Epidermal melanocyte (primary cell): ENCODE results near the gene TMCO5A.
"Not testable (repeated sequence)": the region's sequence is repeated elsewhere in the genome, so short reads cannot be mapped to it uniquely, and the experiment has no call there.

Experiments
- DNase-seq: peaks from one replicate; pipeline ENCODE4 v3.0.0; 2011; ENCODE audit warnings: low spot score; ENCODE audit not compliant: insufficient read length

Gene TMCO5A

DNA sequence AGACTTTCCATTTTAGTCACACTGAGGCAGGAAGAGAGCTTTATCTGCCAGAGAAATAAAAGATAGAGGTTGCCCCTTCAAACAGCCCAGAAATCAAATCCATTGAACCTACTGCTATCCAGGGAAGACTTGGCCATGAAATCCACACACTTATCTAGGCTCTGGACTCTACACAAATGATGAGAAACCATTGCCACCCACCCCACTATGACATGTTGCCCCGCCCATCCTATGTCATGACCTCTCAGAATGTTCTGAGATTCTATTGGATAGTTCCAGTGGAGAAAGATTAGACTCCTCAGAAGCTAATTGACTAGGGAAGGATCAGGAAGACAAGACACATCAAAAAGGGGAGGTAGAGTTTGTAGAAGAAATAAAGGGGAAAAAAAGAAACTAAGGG is at the start of gene TMCO5A:
Gene TMCO5A, plus strand, starts transcription at position 301 of the 400 bp plus-strand sequence. CDS start 1,684 bp downstream, outside the sequence.
- no peak for DNase-seq

DNA sequence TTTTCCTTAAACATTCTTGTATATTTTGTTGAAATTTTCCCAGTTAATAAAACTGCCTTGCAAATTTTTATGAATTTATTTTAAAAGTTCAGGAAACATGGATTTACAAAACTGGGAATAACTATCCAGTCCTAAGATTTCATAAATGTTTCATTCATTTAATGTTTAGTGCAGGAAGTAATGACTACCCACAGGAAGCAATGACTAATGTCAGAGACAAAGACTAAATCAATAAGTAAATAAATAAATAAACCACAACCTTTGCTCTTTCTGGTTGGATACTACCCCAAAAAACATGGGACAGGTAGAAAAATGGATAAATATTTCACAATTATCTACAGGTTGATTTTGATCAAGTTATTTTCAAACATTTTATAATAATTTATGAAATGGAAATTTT is 48.8 kb upstream of the TMCO5A start:
- DNase-seq: no peak

DNA sequence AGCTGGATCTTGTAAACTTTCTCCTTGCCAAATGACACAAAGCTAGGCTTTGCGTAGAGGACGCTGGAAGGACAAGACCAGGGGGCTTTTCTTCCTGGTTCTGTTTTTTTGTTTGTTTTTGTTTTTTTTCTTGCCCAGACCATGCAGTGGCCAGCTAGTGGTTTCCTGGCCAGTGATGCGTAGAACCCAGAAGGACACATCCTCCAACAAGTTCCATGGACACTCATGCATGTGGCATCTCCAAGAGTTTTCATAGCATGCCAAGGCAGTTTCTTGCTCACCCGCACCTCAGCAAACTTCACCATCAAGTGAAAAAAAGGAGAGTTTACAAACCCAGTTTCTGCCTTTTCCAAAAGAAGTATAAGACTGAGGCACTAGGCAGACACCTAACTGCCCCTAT is 46.1 kb upstream of the TMCO5A start:
- no peak for DNase-seq

DNA sequence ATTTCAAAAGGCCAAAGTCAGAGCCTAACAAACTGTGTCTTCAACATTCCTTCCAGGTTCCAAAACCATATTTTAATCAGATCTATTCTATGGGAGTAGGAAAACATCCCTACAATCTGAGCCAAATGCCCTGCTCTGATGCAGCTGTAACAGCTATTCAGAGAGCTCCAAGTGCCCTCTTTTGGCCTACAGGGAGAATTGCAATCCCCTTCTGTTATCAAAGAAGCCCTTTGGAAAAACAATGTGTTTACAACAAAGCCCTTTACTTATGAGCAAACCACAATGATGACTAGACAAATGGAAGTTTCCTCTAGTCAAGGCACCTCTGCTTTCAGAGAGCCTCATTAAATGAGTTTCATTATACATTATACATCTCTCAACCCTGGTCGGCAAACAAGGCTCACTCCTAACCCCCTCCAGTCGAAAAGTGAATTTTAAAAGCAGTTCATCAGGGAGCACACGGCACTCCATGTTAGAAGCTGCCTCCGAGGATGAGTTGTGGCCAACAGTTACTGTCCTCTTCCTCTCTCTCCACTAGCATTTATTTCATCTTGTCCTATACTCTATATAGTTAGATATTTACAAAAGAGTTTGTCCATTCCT is 42.6 kb upstream of the TMCO5A start:
- peak; percentile 70 for DNase-seq

DNA sequence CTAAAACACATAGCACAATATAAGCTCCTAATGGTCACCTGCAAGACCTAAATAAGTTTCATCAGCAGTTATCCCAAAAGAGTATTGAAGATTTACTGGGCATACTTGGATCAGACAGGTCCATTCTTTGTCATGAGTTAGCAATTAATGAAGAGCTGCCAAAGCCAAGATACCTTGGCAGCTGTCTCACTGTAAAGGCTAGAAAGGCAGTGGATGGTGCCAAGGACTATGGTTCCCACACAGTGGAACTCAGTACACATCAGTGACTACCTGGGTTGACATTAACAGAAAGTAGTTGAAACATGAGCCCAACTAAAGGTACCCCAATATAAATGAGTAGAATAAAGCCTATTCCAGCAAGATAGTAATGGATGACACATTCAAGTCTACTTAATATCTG is 41.1 kb upstream of the TMCO5A start:
- no peak for DNase-seq

DNA sequence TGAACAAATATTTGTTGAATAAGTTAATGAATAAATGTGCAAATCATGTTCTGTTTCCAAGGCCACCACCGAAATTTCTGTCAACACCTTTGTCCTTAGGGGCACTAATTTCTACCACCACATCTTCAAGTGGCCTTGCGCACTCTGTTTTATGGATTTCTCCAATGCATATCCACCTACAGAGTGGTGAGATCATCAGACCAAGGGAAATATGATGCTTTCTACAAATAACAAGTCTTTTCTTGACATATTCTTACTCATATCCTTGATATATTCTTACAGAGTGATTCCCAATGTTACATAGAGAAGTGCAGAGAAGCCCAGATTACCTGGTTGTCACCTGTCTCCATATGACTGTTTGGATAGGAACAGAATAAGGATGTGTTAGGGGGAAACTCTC is 36.1 kb upstream of the TMCO5A start:
- DNase-seq: no peak

DNA sequence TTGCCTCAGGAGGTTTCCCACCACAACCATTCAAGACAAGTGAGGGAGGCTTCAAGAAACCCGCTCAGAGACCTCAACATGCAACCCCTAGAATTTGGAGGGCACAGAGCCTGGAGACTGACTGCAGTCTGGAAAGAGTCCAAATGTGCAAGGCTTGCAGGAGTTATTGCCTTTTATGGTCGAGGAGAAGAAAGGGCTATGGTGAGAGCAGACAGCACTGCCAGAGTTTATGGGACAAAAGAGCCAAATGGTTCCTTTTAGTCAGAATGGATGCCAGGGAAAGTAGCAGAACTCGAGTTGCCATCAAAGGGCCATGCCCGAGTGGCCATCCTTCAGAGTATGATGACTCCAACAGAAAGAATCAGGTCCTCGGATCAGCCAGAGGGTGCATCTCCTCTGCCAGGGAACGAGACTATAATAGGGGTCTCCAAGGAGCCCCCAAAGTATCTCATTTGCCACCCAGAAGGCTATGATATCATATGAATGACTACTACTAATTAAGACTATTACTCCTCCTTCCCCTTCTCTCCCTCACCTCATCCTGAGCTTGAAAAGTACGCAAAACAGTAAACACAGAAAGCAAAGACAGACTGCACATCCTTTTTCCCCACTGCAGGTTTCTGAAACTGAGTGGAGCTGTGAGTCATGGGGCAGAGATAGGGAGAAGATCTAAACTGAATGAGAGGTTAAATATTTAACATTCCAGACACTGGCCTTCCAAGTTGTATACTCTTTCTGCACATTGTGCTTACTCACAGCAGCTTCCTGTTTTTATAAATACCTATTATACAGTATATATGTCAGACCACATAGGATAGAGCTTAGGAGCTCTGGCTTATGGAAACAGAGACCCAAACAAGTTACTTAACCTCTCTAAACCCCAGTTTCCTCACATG is 33.9 kb upstream of the TMCO5A start:
- DNase-seq: no peak

DNA sequence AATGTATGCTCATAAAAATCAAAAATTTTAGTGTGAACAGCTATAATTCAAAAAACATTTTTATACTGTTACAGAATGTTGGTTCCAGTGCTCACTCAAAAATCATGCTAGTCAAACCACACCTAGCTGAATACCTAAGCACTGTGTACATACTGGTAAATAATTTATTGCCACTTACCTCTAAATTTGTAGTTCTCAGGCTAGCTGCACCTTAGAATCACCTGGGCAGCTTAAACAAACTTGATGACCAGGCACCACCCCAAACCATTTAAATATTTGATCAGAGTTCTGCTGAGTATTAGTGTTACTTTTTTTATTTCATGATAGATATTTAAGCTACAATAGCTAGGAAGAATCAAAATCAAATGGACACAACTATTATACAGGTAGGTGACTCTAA is 32.3 kb upstream of the TMCO5A start:
- DNase-seq: no peak

DNA sequence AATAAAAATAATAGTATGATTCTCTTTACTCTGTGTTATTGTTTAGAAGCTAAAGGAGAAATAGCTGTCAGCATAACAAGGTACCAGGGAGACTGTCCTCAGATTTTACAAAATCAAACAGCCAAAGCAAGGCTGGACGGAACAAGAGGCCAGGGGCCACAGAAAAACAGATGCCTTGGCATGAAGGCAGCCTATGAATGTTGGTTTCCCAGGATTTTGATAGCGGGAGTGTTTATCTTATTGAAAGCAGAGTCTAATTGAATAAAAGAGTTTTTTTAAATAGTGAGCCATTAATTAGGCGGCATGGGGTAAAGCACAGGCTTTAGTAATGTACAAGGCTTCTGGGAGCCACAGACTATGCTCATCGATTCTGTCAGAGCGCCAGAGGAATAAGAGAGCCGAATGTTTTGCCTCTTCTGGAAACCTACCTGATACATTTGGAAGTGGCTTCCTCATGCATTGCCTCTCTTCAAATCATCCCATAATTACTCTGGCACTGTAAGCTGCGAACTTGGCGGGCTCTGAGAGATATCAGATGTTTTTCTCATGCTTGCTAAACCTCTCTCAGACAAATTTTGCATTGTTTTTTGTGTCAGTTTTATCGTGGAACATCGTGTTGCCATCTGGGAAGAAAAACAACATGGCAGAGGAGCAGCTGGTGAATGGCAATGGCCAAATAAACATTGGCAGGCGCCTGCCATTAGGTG is 30.4 kb upstream of the TMCO5A start:
- no peak for DNase-seq

DNA sequence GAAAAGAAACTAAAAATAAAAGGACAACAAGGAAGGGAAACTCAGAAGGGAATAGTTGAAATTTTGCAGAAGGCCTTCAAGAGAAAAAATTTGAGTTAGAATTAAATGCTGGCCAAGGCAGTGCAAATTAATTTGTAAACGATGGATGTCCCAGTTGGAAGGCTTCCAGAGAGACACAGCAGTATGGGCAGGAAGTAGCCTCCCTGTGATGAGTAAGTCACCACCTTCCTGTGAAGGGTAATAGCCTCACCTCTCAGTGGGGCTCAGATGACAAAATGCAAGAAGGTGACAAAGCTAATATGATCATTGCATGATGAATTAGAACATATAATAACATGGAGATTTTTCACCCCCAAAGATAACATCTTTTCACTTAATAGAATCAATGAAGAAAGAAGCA is 27.3 kb upstream of the TMCO5A start:
- DNase-seq: no peak

DNA sequence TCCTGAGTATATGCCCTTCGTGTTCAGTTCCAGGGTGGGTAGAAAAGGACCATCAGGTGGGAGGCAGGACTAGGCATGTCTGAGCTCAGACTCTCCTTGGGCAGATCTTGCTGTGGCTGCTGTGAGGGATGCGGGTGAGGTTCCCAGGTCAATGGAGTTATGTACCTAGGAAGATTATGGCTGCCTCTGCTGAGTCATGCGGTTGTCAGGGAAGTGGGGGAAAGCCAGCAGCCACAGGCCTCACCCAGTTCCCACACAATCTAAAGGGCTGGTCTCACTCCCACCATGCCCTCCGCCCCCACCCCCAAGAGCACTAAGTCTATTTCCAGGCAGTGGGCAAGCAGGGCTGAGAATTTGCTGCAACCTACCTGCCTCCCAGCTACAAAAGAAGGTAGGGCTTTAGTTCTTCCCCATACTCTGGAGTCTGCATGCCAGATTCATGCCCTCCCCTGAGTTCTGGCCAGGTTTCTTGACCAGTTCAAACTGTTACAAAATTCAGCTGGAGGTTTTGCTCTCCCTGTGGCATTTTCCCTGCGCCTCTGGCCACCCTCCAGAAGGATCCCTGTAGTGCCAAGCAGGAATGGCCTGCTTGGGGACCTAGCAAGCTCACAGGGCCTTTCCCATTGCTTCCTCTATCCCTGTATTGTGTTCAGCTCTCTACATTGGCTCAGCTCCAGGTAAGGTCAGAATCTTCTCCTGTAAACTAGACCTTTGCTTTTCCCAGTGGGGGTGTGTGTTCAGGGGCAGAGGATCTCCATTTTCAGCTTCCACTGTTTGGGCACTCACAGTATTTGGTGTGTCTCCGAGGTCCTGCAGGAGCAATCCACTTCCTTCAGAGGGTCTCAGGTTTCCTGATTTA is 12.7 kb upstream of the TMCO5A start:
- no peak for DNase-seq

DNA sequence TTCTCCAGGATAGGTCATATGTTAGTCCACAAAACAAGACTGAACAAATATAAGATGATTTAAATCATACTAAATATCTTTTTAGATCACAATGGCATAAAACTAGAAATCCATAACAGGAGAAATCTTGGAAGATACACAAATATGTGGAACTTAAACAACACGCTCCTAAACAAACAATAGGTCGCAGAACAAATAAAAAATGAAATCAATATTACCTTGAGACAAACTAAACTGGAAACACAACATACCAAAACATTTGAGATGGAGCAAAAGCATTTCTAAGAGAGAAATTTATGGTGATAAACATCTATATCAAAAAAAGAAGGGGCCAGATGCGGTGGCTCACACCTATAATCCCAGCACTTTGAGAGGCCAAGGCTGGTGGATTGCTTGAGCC is 8.3 kb upstream of the TMCO5A start:
- no peak for DNase-seq

DNA sequence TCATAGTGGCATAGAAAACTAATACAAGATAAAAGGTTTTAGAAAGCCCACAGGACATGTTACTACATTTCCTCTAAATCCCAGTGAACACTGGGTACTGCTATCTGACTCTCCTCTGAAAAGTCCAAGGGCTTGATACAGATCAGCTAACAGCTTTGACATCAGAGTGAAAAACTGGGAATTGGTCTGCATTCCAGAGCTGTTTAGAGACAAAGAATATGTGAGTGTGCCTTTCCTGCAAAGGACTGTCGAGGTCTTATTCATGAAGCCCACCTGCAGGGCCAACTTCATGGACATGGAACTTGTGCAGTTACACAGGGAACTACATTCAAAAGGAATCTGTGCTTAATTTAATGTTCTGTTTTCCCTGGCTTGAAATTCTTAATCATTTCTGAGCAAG is 5.2 kb upstream of the TMCO5A start:
- DNase-seq: no peak

DNA sequence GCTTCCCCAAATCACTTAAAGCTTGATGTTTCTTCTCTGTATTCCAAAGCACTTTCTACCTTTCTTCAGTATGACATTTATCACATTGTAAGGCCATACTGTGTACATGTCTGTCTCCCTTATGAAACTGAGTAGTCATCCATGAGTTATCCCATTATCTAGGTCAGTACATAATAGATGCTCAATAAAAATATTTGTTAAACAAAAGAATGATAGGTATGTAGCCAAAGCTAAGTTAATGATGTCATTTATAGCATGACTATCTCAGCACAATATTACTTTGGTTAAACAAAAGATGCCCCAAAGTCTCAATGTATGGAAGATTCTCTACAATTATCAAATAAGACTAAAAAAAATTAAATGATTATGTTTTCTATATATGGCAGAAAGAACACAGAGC is 3.1 kb upstream of the TMCO5A start:
- no peak for DNase-seq

DNA sequence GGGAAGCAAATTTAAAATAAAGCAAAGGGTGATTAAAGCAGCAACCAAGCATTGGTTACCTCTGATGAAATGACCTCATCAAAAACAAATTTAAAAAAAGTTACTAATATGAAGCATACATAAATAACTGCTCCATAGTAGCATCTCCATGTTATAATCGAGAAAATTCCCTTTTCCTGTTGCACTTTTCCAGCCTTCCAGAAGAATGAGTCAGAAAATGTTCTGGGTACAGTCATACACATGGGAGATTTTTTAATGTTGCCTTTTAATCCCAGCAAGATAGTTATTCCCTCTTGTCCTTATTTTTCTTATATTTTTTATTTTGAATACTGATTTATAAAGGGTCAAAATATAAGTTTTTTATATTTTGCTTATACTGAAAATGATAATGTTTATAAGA is 2.6 kb upstream of the TMCO5A start:
- no peak for DNase-seq

DNA sequence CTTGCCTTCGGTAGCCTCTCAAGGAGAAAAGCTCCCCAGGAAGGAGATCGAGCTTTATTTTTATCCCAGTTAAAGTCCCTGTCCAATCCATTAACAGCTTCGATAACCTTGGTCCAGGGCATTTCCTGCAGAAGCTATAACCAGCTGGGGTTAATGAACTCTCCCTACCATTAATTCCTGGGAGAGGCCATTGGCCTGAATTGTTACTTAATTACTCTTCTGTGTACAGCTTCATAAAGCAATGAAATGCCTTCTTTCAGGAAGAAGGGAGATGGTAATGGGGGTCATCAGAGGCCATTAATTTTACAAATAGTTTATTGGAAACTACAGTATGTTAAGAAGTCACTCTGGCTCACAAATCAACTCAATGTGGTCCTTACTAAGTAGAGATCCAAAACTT is 1.9 kb upstream of the TMCO5A start:
- DNase-seq: no peak

DNA sequence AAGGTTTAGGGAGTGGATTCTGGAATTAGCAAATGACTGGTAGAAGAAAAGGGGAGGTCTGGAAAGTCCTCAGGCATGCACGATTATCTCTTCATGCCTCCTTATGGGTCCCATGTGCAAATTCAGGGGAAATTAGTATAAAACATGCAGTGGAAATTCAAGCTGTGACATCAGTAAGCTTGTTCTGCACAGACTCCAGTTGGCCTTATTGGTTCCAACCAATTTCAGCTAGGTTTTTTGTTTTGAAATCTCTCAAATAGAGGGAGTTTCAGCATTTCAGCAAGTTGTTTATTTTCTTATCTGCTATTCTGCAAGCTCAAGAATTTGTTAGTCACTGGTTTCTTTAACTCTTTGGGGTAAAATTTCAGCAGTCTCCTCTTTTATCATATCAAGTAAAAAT is 774 bp upstream of the TMCO5A start:
- DNase-seq: no peak

DNA sequence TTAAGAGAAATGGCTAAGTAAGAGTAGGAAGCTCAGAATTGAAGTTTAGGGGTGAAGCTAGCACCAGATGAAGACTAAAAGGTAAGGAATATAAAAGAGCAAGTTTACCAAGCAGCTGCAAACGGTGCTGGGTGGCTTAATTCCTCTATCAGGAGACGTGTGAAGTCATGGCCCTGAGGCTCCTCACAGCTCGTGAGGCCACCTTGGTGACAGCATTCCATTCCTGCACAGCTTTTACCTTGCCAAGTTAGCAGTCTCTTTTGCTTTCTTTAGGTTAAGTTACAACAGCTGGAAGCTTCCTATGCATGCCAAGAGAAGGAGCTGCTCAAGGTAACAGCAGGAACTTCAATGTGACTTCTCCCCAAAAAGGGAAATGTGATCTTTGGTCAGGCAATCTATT is 6.4 kb downstream of the TMCO5A start:
- no peak for DNase-seq

DNA sequence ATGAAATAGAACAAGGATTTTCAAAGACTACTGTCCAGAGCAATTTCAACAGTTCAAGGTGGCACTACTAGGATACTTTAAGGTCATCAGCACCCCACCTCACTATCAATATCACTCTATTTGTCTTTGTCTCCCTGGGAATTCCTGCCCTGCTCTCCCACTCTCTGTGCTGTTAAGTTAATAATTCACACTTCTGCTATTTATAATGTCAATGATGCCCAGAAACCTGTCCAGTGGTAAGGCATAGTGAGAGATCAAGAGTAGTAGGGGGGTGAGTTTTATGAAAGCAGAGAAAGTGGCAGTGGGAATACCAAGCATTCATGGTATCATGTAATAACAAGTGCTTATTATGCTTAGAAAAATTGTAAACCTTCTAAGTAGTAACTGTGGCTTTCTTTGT is 7.3 kb downstream of the TMCO5A start:
- no peak for DNase-seq

DNA sequence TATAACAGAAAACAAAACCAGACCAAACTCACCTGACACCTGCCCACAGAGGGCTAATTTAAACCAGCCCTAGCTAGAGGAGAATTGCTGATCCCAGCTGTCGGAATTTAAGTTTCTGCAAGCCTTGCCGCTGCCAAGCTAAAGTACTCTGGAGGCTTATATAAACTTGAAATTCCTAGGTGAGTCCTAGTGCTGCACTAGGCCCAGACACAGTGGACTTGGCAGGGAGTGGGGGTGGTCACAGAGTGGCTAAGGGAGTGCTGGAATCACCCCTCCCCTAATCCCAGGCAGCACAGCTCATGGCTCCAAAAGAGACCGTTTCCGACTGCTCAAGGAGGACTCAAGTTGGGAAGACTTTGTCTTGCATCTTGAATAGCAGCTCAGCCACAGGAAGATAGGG is 17.6 kb downstream of the TMCO5A start:
- DNase-seq: no peak

DNA sequence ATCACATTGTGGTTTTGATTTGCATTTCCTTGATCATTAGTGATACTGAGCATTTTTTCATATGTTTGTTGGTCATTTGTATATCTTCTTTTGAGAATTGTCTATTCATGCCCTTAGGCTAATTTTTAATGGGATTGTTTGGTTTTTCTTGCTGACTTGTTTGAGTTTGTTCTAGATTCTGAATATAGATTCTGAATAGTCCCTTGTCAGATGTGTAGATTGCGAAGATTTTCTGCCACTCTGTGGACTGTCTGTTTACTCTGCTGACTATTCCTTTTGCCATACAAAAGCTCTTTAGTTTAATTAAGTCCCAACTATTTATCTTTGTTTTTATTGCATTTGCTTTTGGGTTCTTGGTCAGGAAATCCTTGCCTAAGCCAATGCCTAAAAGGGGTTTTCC is 26.3 kb downstream of the TMCO5A start:
- DNase-seq: not testable (repeated sequence)

DNA sequence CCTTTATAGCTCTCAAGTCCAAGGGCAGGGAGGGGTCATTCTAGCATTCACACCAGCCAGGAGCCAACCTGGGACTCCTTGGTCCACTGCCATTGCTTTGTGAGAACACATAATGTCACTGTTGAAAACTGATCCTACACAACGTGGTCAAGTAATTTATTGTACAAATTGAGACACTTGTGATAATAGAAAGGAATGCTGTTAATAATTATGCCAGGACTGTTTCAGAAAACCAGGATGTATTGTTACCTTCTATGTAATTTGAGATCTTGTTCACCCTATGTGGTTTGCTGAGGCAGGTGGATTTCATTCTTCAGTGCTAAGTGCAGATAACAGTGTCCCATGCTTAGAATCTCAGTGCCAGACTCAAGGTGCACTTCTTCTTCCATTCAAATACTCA is 33.3 kb downstream of the TMCO5A start:
- no peak for DNase-seq
